Sigmoid colon (tissue), 3 donors: ENCODE results near the gene HNRNPAB.

Source experiments
- CTCF ChIP-seq, 4 experiments: fragments of 450-650 bp in 3 of 4; fragments of 200-600 bp in 1 of 4; IDR thresholded peaks; one replicate each; pipeline ENCODE4 v1.5.1; 2016 to 2019; ENCODE audit warnings: antibody characterized with exemption in 4 of 4, mild to moderate bottlenecking in 3 of 4, moderate library complexity in 2 of 4
- POLR2A ChIP-seq, 2 donors: fragments of 450-650 bp; IDR thresholded peaks; one replicate each; pipeline ENCODE4 v1.6.1; 2016; ENCODE audit warnings: antibody characterized with exemption in 2 of 2, mild to moderate bottlenecking in 2 of 2, moderate library complexity in 2 of 2

- no peak for TF ChIP-seq CTCF (IDR thresholded peaks at IDR 0.05)
- TF ChIP-seq POLR2A (IDR thresholded peaks at IDR 0.05), result no peak
Measured at GRCh38 chr5:178224403-178224802, 20.1 kb downstream of the HNRNPAB start.
